HepG2 (cell line): ENCODE measurements around the gene HYDIN. TPM values are rescaled to one million over a fixed set of nuclear protein-coding genes. Genes with fewer than 3 reads are reported as not detected.

Experiments
- ATAC-seq: fragments of 200-7000 bp; cut with Tn5 transposase; 3 replicates; pipeline ENCODE4 v1.9.1; 2020; ENCODE audit warnings: mild to moderate bottlenecking, moderate library complexity
- BruUV-seq: library from RNA; stranded (reverse); fragments of 400-500 nt; replicated peaks from 2 replicates; lab custom pipeline; 2021; lab: Mats Ljungman, UMichigan
- CTCF ChIA-PET: fragments of 300-600 bp; formaldehyde crosslinking; extraction: SDS; loops from one replicate; lab custom pipeline; 2021; ENCODE audit warnings: low total read pairs, inconsistent platforms, low intra/inter-chr PET ratio; lab: Yijun Ruan, JAX
- POLR2A ChIA-PET: fragments of 350-600 bp; sonication (Branson Sonifier 250); formaldehyde crosslinking; loops from one replicate; lab custom pipeline; 2020; ENCODE audit warnings: antibody characterized with exemption, inconsistent platforms; lab: Yijun Ruan, JAX
- DNase-seq: peaks from one replicate; pipeline ENCODE4 v3.0.0-alpha.2; 2015; ENCODE audit warnings: low spot score
- FAIRE-seq: peaks from 3 replicates; lab custom pipeline; 2011; peaks lifted over from hg19 to GRCh38; lab: Jason Lieb, UNC
- H2AFZ ChIP-seq: one replicate; pipeline ENCODE4 v1.6.1; 2011; ENCODE audit warnings: low read length, inconsistent platforms
- H3K27ac ChIP-seq: fragments of 300-600 bp; 3 replicates; pipeline ENCODE4 v1.8.0; 2011; ENCODE audit warnings: mixed run types, mild to moderate bottlenecking, mixed read lengths, low read length, inconsistent platforms; ENCODE audit not compliant: insufficient read depth; ENCODE audit errors: extremely low read length
- H3K27me3 ChIP-seq, 2 experiments: fragments of 200-600 bp in 1 of 2; 2 replicates in 1 of 2; 3 replicates in 1 of 2; pipeline versions ENCODE4 v1.6.0 to v1.8.0; 2011; ENCODE audit warnings: low read length in 2 of 2, mild to moderate bottlenecking in 2 of 2, moderate library complexity in 2 of 2, inconsistent platforms in 1 of 2; ENCODE audit not compliant: insufficient read depth in 2 of 2, control insufficient read depth in 1 of 2
- H3K36me3 ChIP-seq, 2 experiments: fragments of 200-600 bp in 1 of 2; replicated peaks in 1 of 2; 2 replicates in 1 of 2; 3 replicates in 1 of 2; pipeline versions ENCODE4 v1.5.1 to v1.8.0; 2011; ENCODE audit warnings: low read length in 2 of 2, inconsistent platforms in 1 of 2; ENCODE audit not compliant: insufficient read depth in 2 of 2, control insufficient read depth in 1 of 2
- H3K4me1 ChIP-seq: 2 replicates; pipeline ENCODE4 v1.5.1; 2012; ENCODE audit warnings: low read length, inconsistent platforms; ENCODE audit not compliant: insufficient read depth
- H3K4me2 ChIP-seq: 2 replicates; pipeline ENCODE4 v1.6.0; 2011; ENCODE audit warnings: low read depth, low read length, inconsistent platforms
- H3K4me3 ChIP-seq, 3 experiments: fragments of 200-600 bp in 1 of 3; sonication (generic), shearing (Covaris generic) in 1 of 3; replicated peaks in 1 of 3; 2 replicates each; pipeline ENCODE4 v1.5.1; 2011 to 2016; ENCODE audit warnings: low read length in 3 of 3, inconsistent platforms in 2 of 3, low read depth in 2 of 3, mild to moderate bottlenecking in 2 of 3, control low read depth in 1 of 3, mixed read lengths in 1 of 3; ENCODE audit not compliant: insufficient read depth in 1 of 3
- H3K79me2 ChIP-seq: one replicate; pipeline ENCODE4 v1.6.1; 2011; ENCODE audit warnings: low read length, inconsistent platforms; ENCODE audit not compliant: insufficient read depth
- H3K9ac ChIP-seq: 2 replicates; pipeline ENCODE4 v1.6.0; 2011; ENCODE audit warnings: mild to moderate bottlenecking, low read depth, low read length, inconsistent platforms; ENCODE audit not compliant: insufficient read depth
- H3K9me3 ChIP-seq: 2 replicates; pipeline ENCODE4 v1.5.1; 2012; ENCODE audit warnings: mild to moderate bottlenecking, low read length
- H4K20me1 ChIP-seq: 2 replicates; pipeline ENCODE4 v1.6.0; 2011; ENCODE audit warnings: inconsistent platforms, mild to moderate bottlenecking, low read length, moderate library complexity; ENCODE audit not compliant: insufficient read depth
- ATF5 ChIP-seq: sonication (generic); formaldehyde crosslinking; IDR thresholded peaks from 2 replicates; pipeline ENCODE4 v1.4.0; 2020; ENCODE audit warnings: mild to moderate bottlenecking, low read depth, missing genetic modification reagents
- BCL3 ChIP-seq: sonication (generic); formaldehyde crosslinking; IDR thresholded peaks from 2 replicates; pipeline ENCODE4 v1.5.1; 2020; ENCODE audit warnings: mild to moderate bottlenecking, missing genetic modification reagents, moderate library complexity
- CENPX ChIP-seq: sonication (generic); formaldehyde crosslinking; IDR thresholded peaks from 2 replicates; pipeline ENCODE4 v1.9.0; 2021; ENCODE audit warnings: mild to moderate bottlenecking, missing genetic modification reagents, moderate library complexity
- EEA1 ChIP-seq: sonication (generic); formaldehyde crosslinking; IDR thresholded peaks from 2 replicates; pipeline ENCODE4 v1.5.1; 2020; ENCODE audit warnings: mild to moderate bottlenecking, missing genetic modification reagents, borderline replicate concordance
- FOXA3 ChIP-seq: IDR thresholded peaks from 2 replicates; pipeline ENCODE4 v1.6.1; 2016; ENCODE audit warnings: missing genetic modification reagents, missing compliant biosample characterization
- GTF3A ChIP-seq: sonication (generic); formaldehyde crosslinking; conservative IDR thresholded peaks from 2 replicates; pipeline ENCODE4 v1.4.0; 2020; ENCODE audit warnings: mild to moderate bottlenecking, missing genetic modification reagents
- KDM5B ChIP-seq: sonication (generic); formaldehyde crosslinking; IDR thresholded peaks from 2 replicates; pipeline ENCODE4 v1.4.0; 2020; ENCODE audit warnings: missing genetic modification reagents, mild to moderate bottlenecking, borderline replicate concordance
- NONO ChIP-seq, 2 experiments: fragments of 450-650 bp in 1 of 2; sonication (generic) in 1 of 2; formaldehyde crosslinking in 1 of 2; IDR thresholded peaks in 1 of 2; conservative IDR thresholded peaks in 1 of 2; 2 replicates each; pipeline versions ENCODE4 v1.6.1 to v1.8.0; 2017 to 2022; ENCODE audit warnings: mild to moderate bottlenecking in 1 of 2, missing genetic modification reagents in 1 of 2, moderate library complexity in 1 of 2
- PAWR ChIP-seq: sonication (generic); formaldehyde crosslinking; IDR thresholded peaks from 2 replicates; pipeline ENCODE4 v1.4.0; 2020; ENCODE audit warnings: missing genetic modification reagents, mild to moderate bottlenecking, borderline replicate concordance
- TBX2 ChIP-seq: sonication (generic); formaldehyde crosslinking; IDR thresholded peaks from 2 replicates; pipeline ENCODE4 v1.5.0; 2020; ENCODE audit warnings: missing genetic modification reagents, mild to moderate bottlenecking, borderline replicate concordance
- TFAP4 ChIP-seq: sonication (generic); IDR thresholded peaks from 2 replicates; pipeline ENCODE4 v1.6.1; 2016; ENCODE audit warnings: low read depth, borderline replicate concordance
- ZFP82 ChIP-seq: sonication (generic); formaldehyde crosslinking; IDR thresholded peaks from 2 replicates; pipeline ENCODE4 v1.5.1; 2020; ENCODE audit warnings: mild to moderate bottlenecking, missing genetic modification reagents, borderline replicate concordance
- ZMYM2 ChIP-seq: sonication (generic); formaldehyde crosslinking; IDR thresholded peaks from 2 replicates; pipeline ENCODE4 v1.8.0; 2022; ENCODE audit warnings: mild to moderate bottlenecking, missing genetic modification reagents
- ZNF124 ChIP-seq: sonication (generic); formaldehyde crosslinking; IDR thresholded peaks from 2 replicates; pipeline ENCODE4 v1.4.0; 2020; ENCODE audit warnings: missing genetic modification reagents
- ZNF513 ChIP-seq: sonication (generic); formaldehyde crosslinking; conservative IDR thresholded peaks from 2 replicates; pipeline ENCODE4 v1.5.0; 2020; ENCODE audit warnings: missing genetic modification reagents
- ZNF598 ChIP-seq: sonication (generic); formaldehyde crosslinking; IDR thresholded peaks from 2 replicates; pipeline ENCODE4 v1.5.1; 2020; ENCODE audit warnings: mild to moderate bottlenecking, missing genetic modification reagents, borderline replicate concordance
- ZNF792 ChIP-seq: IDR thresholded peaks from 2 replicates; pipeline ENCODE4 v1.6.1; 2016
- ZSCAN25 ChIP-seq: sonication (generic); formaldehyde crosslinking; IDR thresholded peaks from 2 replicates; pipeline ENCODE4 v1.8.0; 2022; ENCODE audit warnings: mild to moderate bottlenecking, missing genetic modification reagents
- WGBS: methylation state at CpG from one replicate; pipeline ENCODE4 v1.1.6; 2017; ENCODE audit warnings: low lambda C conversion rate; 5-methylcytosine and 5-hydroxymethylcytosine counted together
- in situ Hi-C: cut with HindIII; loops from 2 replicates; pipeline ENCODE4 v1.10.0; 2017; ENCODE audit warnings: low pct_unique_long_range_greater_than_20kb; ENCODE audit not compliant: extremely low pct_ligation_motif_present
- intact Hi-C: fragments of 100-400 bp; cut with micrococcal nuclease; formaldehyde crosslinking; loops from one replicate; pipeline ENCODE4 v1.10.0; 2022; ENCODE audit not compliant: unreplicated experiment
- polyA plus RNA-seq, 8 experiments: library from polyadenylated mRNA; depleted of rRNA in 3 of 8; stranded (reverse) in 7 of 8; unstranded in 1 of 8; fragments of >200 nt; fragmentation: Illumina TruSeq in 4 of 8; extraction: Trizol in 4 of 8; gene quantifications; 2 replicates each; pipeline versions ENCODE4 v1.2.1 to v1.2.3, GENCODE V29; 2011 to 2016; ENCODE audit warnings: low read depth in 4 of 8, missing spikeins in 1 of 8, mixed read lengths in 1 of 8; ENCODE audit not compliant: insufficient read depth in 1 of 8
- total RNA-seq, 5 experiments: library from RNA; depleted of rRNA; stranded (reverse); fragments of >200 nt; fragmentation: Illumina TruSeq; extraction: Trizol; gene quantifications; 2 replicates each; pipeline ENCODE4 v1.2.3, GENCODE V29; 2016; ENCODE audit warnings: low read depth in 1 of 5

Gene HYDIN
- total and polyA plus RNA-seq, 2 of the 13 experiments (the other 11 are each of a cell fraction or from before 2014, with no cell fraction given): not detected

GRCh38 chr16:70770626-70771552 lies 459.6 kb downstream of the HYDIN start:
- in situ Hi-C loops (no loop called here), intact Hi-C loops (loop anchor here (1.0 to 2.0 kb wide), 4 partner anchors 32 to 115 kb away; no protein-coding TSS in a partner anchor)
- no TSS peak for BruUV-seq
- Histone ChIP-seq H3K4me1 (peaks cover 12% of the 10 kb centered on the region), H4K20me1 (no peaks in the 10 kb centered on the region), H3K4me3 (no peak overlapping the region), H3K27me3 (no peaks in the 10 kb centered on the region), H2AFZ (no peak overlapping the region), H3K36me3 (peaks cover 27 to 67% of the 10 kb centered on the region in 2 experiments), H3K27ac (no peak overlapping the region), H3K4me2 (no peak overlapping the region), H3K9ac (no peak overlapping the region), H3K79me2 (no peaks in the 10 kb centered on the region), H3K9me3 (no peaks in the 10 kb centered on the region)
- ChIA-PET POLR2A (interaction anchor here (0.6 to 2.6 kb wide), 23 partner anchors 8 to 518 kb away, joined by 3 to 32 read pairs (median 4); partner anchors contain the start of genes CMTR2, MTSS2 and VAC14), CTCF (interaction anchor here (0.8 to 2.6 kb wide), 9 partner anchors 24 to 148 kb away, joined by 3 to 21 read pairs (median 9); no protein-coding TSS in a partner anchor)
- peak; percentile 87 for ATAC-seq
- FAIRE-seq: peak; percentile 94
- WGBS: 58% methylated on average over 12 of the region's 15 CpGs
- DNase-seq: peak; percentile 55
- TF ChIP-seq ZNF598 (CRISPR knock-in tag) (0 out of 2 replicates have a peak, but pooled peaks have one; percentile 59), ZNF513 (no peak), KDM5B (CRISPR knock-in tag) (peak; percentile 51; the same call in 1 of the 2 replicates), TBX2 (CRISPR knock-in tag) (peak; percentile 19), ZNF792 (CRISPR knock-in tag) (no peak), ZMYM2 (CRISPR knock-in tag) (no peak), PAWR (0 out of 2 replicates have a peak, but pooled peaks have one; percentile 75), ATF5 (CRISPR knock-in tag) (0 out of 2 replicates have a peak, but pooled peaks have one; percentile 83), EEA1 (CRISPR knock-in tag) (peak; percentile 58; the same call in 1 of the 2 replicates), GTF3A (0 out of 2 replicates have a peak, but pooled peaks have one; percentile 63), ZSCAN25 (CRISPR knock-in tag) (peak; percentile 35; the same call in 1 of the 2 replicates), NONO (IDR thresholded peaks at IDR 0.05) (no peak), NONO (CRISPR knock-in tag; conservative IDR thresholded peaks at IDR 0.05) (no peak), ZNF124 (CRISPR knock-in tag) (0 out of 2 replicates have a peak, but pooled peaks have one; percentile 58), FOXA3 (CRISPR knock-in tag) (0 out of 2 replicates have a peak, but pooled peaks have one; percentile 10), ZFP82 (CRISPR knock-in tag) (no peak), BCL3 (CRISPR knock-in tag) (peak; percentile 16; the same call in 1 of the 2 replicates), CENPX (CRISPR knock-in tag) (no peak), TFAP4 (peak; percentile 38; the same call in 1 of the 2 replicates)
